BE2C (cell line): ENCODE measurements around the gene LZTFL1.

Experiments
- DNase-seq: peaks from one replicate; pipeline ENCODE4 v3.0.0-alpha.2; 2020
- H3K27me3 ChIP-seq: fragments of 250-450 bp; sonication (Bioruptor Pico); 2 replicates; pipeline ENCODE4 v1.5.1; 2020; ENCODE audit warnings: mild to moderate bottlenecking
- H3K36me3 ChIP-seq: fragments of 250-450 bp; sonication (Bioruptor Pico); 2 replicates; pipeline ENCODE4 v1.5.1; 2020; ENCODE audit warnings: mild to moderate bottlenecking
- H3K4me1 ChIP-seq: fragments of 250-450 bp; sonication (Bioruptor Pico); 2 replicates; pipeline ENCODE4 v1.5.1; 2020
- H3K4me3 ChIP-seq: 2 replicates; pipeline ENCODE4 v1.5.1; 2011; ENCODE audit warnings: low read depth, low read length
- H3K9me3 ChIP-seq: fragments of 250-450 bp; sonication (Bioruptor Pico); 2 replicates; pipeline ENCODE4 v1.5.1; 2020
- TF ChIP-seq, protein P1 (sequence below): IDR thresholded peaks from 2 replicates; pipeline ENCODE4 v1.5.1; 2012; ENCODE audit warnings: mild to moderate bottlenecking, low read depth, low read length

Gene LZTFL1

DNA sequence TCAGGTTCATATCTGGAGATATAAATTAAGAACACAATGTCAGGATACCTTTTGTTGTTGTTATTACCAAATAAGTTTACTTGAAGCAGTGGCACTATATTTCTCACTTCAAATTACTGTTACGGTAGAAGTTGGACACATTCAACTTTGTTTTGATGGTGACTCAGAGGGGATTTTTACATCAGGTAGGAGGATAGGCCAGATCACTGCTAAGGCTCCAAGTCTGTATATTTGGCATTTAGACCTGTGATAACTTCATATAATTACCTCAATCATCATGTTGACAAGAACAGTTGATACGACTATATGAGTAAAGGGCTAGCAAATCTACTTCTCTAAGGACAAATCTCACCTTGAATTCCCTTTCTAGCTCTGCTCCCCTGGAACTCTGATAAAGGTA is 15.6 kb downstream of the LZTFL1 start:
- Histone ChIP-seq H3K9me3 (no peaks in the 10 kb centered on the region), H3K4me3 (no peak overlapping the region), H3K36me3 (no peaks in the 10 kb centered on the region), H3K27me3 (no peaks in the 10 kb centered on the region), H3K4me1 (no peaks in the 10 kb centered on the region)
- no peak for DNase-seq
- TF ChIP-seq, protein P1, sequence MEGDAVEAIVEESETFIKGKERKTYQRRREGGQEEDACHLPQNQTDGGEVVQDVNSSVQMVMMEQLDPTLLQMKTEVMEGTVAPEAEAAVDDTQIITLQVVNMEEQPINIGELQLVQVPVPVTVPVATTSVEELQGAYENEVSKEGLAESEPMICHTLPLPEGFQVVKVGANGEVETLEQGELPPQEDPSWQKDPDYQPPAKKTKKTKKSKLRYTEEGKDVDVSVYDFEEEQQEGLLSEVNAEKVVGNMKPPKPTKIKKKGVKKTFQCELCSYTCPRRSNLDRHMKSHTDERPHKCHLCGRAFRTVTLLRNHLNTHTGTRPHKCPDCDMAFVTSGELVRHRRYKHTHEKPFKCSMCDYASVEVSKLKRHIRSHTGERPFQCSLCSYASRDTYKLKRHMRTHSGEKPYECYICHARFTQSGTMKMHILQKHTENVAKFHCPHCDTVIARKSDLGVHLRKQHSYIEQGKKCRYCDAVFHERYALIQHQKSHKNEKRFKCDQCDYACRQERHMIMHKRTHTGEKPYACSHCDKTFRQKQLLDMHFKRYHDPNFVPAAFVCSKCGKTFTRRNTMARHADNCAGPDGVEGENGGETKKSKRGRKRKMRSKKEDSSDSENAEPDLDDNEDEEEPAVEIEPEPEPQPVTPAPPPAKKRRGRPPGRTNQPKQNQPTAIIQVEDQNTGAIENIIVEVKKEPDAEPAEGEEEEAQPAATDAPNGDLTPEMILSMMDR: no peak

- Histone ChIP-seq H3K4me1 (no peaks in the 10 kb centered on the region), H3K27me3 (no peaks in the 10 kb centered on the region), H3K4me3 (no peak overlapping the region), H3K9me3 (no peaks in the 10 kb centered on the region), H3K36me3 (no peaks in the 10 kb centered on the region)
- TF ChIP-seq, protein P1: no peak
- no peak for DNase-seq
Observed at GRCh38 chr3:45821127-45821526, 20.8 kb downstream of the LZTFL1 start.

GRCh38 chr3:45819543-45819942 is 22.4 kb downstream of the LZTFL1 start:
- Histone ChIP-seq H3K4me3 (no peak overlapping the region), H3K27me3 (no peaks in the 10 kb centered on the region), H3K4me1 (no peaks in the 10 kb centered on the region), H3K9me3 (no peaks in the 10 kb centered on the region), H3K36me3 (no peaks in the 10 kb centered on the region)
- TF ChIP-seq, protein P1: no peak
- no peak for DNase-seq

GRCh38 chr3:45817831-45818522 is 23.9 kb downstream of the LZTFL1 start:
- TF ChIP-seq, protein P1: no peak
- H3K9me3 ChIP-seq: no peaks in the 10 kb centered on the region
- H3K36me3 ChIP-seq: no peaks in the 10 kb centered on the region
- H3K4me3 ChIP-seq: no peak overlapping the region
- H3K4me1 ChIP-seq: no peaks in the 10 kb centered on the region
- no peaks in the 10 kb centered on the region for H3K27me3 ChIP-seq
- DNase-seq: no peak

DNA sequence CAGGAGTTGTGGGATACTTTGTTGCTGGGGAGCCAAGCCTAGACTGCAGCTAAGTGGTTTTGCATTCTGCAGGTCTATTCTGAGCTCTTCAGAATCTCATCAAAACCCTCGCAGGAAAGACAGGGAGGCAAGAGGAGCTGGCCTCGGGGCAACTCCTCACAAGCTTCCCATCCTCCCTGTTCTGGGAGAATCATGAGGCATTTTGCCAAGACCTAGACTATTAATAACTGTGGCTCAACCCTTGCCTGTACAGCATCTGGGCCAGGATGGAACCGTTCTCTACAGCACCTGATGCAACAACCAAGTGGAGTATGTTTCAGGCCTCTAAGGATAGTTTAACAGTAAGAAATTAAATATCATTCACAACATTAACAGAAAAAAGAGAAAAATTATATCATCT is 25.4 kb downstream of the LZTFL1 start:
- H3K9me3 ChIP-seq: no peaks in the 10 kb centered on the region
- H3K27me3 ChIP-seq: no peaks in the 10 kb centered on the region
- no peaks in the 10 kb centered on the region for H3K36me3 ChIP-seq
- H3K4me3 ChIP-seq: no peak overlapping the region
- DNase-seq: no peak
- TF ChIP-seq, protein P1: no peak
- no peaks in the 10 kb centered on the region for H3K4me1 ChIP-seq

DNA sequence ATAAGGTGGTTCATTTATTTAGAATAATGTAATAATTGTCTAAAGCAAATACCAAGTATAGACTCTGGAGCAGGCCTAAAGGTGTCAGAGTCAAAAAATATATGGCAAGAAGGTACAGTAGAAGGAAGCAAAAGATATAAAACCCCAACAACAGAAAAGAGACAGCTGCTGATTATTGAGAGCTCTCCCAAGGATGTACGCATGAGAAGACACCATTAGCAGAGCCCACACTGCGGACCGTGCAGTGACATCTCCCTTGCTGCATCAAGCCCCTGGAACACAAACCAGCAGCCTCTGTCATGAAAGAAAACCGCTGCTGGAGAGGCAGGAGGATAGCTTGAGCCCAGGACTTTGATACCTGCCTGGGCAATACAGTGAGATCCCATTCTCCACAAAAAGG is 27.6 kb downstream of the LZTFL1 start:
- no peak for DNase-seq

More for the DNA sequence above, 27.6 kb downstream of the LZTFL1 start:
- Histone ChIP-seq H3K9me3 (no peaks in the 10 kb centered on the region), H3K4me3 (no peak overlapping the region), H3K36me3 (no peaks in the 10 kb centered on the region), H3K4me1 (no peaks in the 10 kb centered on the region), H3K27me3 (no peaks in the 10 kb centered on the region)
- TF ChIP-seq, protein P1: no peak
